Right lobe of liver (tissue), 4 donors: ENCODE measurements around the gene SIM2.

Experiments used
- POLR2A ChIP-seq: fragments of 450-650 bp; IDR thresholded peaks from one replicate; pipeline ENCODE4 v1.6.1; 2017; ENCODE audit warnings: antibody characterized with exemption, mild to moderate bottlenecking
- TF ChIP-seq, protein P1 (sequence below), 4 donors: fragments of 200-600 bp in 3 of 4; fragments of 450-650 bp in 1 of 4; IDR thresholded peaks; one replicate each; pipeline versions ENCODE4 v1.5.1 to v1.8.0; 2016 to 2022; ENCODE audit warnings: antibody characterized with exemption in 4 of 4, mild to moderate bottlenecking in 2 of 4
- donor health status: DM: no; HTN: no; CAD: no.
- donor health status: DM: no; HTN: no; CAD: no.
- donor health status: DM: no; HTN: yes; CAD: no.

GRCh38 chr21:36741506-36741905 is 42.6 kb downstream of the SIM2 start:
- TF ChIP-seq, protein P1, sequence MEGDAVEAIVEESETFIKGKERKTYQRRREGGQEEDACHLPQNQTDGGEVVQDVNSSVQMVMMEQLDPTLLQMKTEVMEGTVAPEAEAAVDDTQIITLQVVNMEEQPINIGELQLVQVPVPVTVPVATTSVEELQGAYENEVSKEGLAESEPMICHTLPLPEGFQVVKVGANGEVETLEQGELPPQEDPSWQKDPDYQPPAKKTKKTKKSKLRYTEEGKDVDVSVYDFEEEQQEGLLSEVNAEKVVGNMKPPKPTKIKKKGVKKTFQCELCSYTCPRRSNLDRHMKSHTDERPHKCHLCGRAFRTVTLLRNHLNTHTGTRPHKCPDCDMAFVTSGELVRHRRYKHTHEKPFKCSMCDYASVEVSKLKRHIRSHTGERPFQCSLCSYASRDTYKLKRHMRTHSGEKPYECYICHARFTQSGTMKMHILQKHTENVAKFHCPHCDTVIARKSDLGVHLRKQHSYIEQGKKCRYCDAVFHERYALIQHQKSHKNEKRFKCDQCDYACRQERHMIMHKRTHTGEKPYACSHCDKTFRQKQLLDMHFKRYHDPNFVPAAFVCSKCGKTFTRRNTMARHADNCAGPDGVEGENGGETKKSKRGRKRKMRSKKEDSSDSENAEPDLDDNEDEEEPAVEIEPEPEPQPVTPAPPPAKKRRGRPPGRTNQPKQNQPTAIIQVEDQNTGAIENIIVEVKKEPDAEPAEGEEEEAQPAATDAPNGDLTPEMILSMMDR (IDR thresholded peaks at IDR 0.05): no peak
- TF ChIP-seq POLR2A: no peak
